Ectodermal cell (in vitro differentiated cells): ENCODE measurements around the gene KERA.

ENCODE experiments used
- H3K27ac ChIP-seq: 2 replicates; pipeline ENCODE4 v1.7.0; 2013; ENCODE audit warnings: mild to moderate bottlenecking, low read depth, low read length; ENCODE audit not compliant: insufficient read depth, poor library complexity, severe bottlenecking
- H3K27me3 ChIP-seq: 2 replicates; pipeline ENCODE4 v1.7.0; 2013; ENCODE audit warnings: mild to moderate bottlenecking, low read length; ENCODE audit not compliant: insufficient read depth, control insufficient read depth, poor library complexity, severe bottlenecking
- H3K36me3 ChIP-seq: one replicate; pipeline ENCODE4 v1.7.0; 2013; ENCODE audit warnings: low read length; ENCODE audit not compliant: control insufficient read depth, insufficient read depth
- H3K4me1 ChIP-seq: one replicate; pipeline ENCODE4 v1.7.0; 2013; ENCODE audit warnings: low read length; ENCODE audit not compliant: control insufficient read depth, insufficient read depth
- H3K4me3 ChIP-seq: 2 replicates; pipeline ENCODE4 v1.7.0; 2013; ENCODE audit warnings: low read depth, low read length, control low read depth; ENCODE audit not compliant: insufficient read depth
- H3K9me3 ChIP-seq: 2 replicates; pipeline ENCODE4 v1.7.0; 2013; ENCODE audit warnings: mild to moderate bottlenecking, low read length, moderate library complexity; ENCODE audit not compliant: control insufficient read depth
- WGBS, 2 experiments: methylation state at CpG; one replicate each; pipeline ENCODE4 v1.1.7; 2013; ENCODE audit warnings: missing lambda C conversion rate in 2 of 2; 5-methylcytosine and 5-hydroxymethylcytosine counted together

Gene KERA

DNA sequence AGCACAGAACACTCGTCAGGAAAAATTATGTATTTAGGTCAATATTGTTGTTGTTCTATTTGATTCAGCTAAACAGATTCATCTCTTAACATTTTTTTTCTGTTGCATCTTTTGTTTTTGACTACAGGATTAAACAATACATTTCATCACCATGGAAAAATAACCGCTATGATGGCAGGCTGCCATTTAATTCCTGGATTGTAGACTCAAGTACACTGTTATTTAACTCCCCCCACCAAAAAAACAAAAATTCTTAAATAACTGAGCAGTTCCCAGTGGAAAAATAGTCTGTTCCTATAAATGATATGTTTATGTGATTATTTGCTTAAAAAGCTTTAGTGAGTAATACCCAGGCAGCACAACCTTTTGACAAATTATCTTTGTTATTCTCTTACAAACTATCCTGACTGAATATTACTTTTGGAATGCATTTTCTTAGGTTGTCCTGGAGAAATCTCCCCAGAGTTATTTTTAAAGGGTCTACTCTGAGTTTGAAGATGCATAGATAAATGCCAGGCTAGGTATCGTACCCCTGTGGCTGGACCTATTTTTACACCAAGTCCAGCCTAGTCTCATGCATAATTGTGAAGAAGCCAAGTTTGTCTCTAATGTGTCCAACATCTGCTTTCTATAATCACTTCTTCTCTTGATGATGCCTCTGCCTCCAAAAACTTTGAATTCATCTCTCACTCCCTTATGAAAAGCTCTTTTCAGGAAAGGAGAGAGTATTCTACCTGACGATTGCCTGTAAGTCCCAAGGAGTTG lies 3.7 kb downstream of the KERA start:
- Histone ChIP-seq H3K4me3 (no peak overlapping the region), H3K4me1 (no peaks in the 10 kb centered on the region), H3K9me3 (no peaks in the 10 kb centered on the region), H3K27ac (no peak overlapping the region), H3K27me3 (no peaks in the 10 kb centered on the region), H3K36me3 (no peaks in the 10 kb centered on the region)
- 95 to 98% methylated on average over 3 to 4 of the region's 4 CpGs for WGBS, 2 experiments

DNA sequence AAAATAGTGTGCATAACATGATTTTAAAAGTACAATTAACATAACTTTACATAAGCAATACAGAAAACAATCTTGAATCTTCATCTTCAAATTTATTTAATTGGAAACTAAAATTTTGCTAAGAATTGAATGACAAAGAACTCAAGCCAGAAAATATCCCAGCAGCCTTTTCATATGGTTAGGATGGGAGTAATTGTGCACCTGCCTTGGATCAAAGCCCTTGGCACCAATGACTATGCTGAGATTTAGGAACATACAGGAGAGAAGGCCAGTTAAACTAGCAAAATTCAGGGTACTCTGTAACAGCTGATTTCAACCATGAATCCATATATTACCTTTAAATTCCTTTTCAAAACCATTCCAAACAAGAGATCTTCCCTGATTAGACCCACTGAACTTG lies 5.8 kb downstream of the KERA start:
- Histone ChIP-seq H3K4me3 (no peak overlapping the region), H3K36me3 (no peaks in the 10 kb centered on the region)

DNA sequence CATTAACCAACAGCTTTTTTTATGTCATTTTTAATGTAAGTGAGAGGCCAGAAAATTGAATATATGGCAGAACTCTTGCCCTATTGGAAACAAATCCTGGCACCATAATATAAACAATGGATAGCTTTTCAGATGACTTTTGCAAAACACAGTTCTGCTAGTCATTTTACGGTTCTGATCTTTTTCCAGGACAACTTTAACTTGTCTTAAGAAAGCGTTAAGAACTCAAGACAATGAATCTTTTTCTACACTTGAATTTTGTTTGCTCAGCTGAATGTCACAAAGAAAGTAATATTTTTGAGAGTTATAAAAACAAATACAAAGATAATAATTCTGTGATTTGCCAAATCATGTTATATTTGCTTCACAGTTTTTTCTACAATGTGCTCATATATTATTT lies 13.2 kb downstream of the KERA start:
- H3K27ac ChIP-seq = no peak overlapping the region
- no peak overlapping the region for H3K4me3 ChIP-seq
- no peaks in the 10 kb centered on the region for H3K9me3 ChIP-seq
- no peaks in the 10 kb centered on the region for H3K4me1 ChIP-seq
- WGBS, 2 experiments = 95 to 98% methylated on average over 2 of the region's 2 CpGs
- no peaks in the 10 kb centered on the region for H3K36me3 ChIP-seq
- no peaks in the 10 kb centered on the region for H3K27me3 ChIP-seq

More for the DNA sequence above, 5.8 kb downstream of the KERA start:
- H3K27me3 ChIP-seq = no peaks in the 10 kb centered on the region
- no peaks in the 10 kb centered on the region for H3K9me3 ChIP-seq
- H3K4me1 ChIP-seq = no peaks in the 10 kb centered on the region
- H3K27ac ChIP-seq = no peak overlapping the region

DNA sequence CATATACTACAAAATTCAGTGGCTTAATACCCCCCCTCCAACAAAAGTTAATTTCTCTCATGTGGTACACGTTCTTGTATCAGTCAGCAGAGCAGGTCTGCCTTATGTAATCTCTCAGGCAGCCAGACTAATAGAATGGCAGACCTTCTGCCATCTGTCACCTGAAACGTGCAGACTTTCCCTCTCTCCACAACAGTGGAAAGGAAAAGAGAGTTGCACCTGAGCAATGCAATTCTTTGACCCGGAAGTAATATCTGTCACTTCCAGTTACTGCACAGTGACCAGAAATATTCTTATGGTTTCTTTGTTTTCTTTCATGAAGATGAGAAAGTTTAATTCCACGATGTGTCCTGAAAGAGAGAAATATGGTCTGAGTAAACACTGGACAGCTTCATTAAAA lies 14.4 kb downstream of the KERA start:
- no peak overlapping the region for H3K4me3 ChIP-seq
- no peaks in the 10 kb centered on the region for H3K27me3 ChIP-seq
- 86 to 87% methylated on average over 4 of the region's 4 CpGs for WGBS, 2 experiments
- no peaks in the 10 kb centered on the region for H3K36me3 ChIP-seq
- H3K9me3 ChIP-seq = no peaks in the 10 kb centered on the region
- H3K27ac ChIP-seq = no peak overlapping the region
- no peaks in the 10 kb centered on the region for H3K4me1 ChIP-seq

DNA sequence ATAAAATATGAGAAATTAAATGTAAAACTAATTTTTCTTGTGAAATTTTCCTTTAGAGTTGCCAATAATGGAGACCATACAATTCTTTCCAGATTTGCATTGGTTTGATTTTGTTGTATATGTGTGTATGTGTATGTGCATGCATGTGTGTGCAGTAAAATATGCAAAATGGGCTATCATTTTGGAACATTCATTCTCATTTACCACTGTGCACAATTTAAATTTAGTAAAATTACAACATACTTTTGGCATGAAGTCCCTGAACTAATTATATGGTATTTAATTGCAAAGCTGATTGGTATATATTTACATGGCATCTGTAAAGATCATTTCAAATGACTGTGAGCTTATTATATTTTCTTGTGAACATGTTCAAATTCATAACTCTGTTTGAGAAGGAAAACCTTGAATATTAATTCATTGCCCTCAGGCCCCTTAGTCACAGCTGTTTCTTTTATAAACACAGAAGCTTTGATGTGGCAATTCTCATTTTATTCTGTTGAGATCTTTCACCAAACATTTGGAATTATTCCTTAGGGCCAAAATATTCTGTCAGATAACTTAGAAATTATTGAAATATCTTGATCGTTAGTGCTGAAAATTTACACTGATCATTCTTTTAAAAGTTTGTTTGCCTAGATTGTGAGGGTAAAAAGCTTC lies 17.6 kb downstream of the KERA start:
- Histone ChIP-seq H3K27me3 (no peaks in the 10 kb centered on the region), H3K9me3 (no peaks in the 10 kb centered on the region), H3K4me3 (no peak overlapping the region), H3K36me3 (no peaks in the 10 kb centered on the region), H3K4me1 (no peaks in the 10 kb centered on the region), H3K27ac (no peak overlapping the region)
- WGBS, 2 experiments = 100% methylated on average over 1 of the region's 1 CpG

DNA sequence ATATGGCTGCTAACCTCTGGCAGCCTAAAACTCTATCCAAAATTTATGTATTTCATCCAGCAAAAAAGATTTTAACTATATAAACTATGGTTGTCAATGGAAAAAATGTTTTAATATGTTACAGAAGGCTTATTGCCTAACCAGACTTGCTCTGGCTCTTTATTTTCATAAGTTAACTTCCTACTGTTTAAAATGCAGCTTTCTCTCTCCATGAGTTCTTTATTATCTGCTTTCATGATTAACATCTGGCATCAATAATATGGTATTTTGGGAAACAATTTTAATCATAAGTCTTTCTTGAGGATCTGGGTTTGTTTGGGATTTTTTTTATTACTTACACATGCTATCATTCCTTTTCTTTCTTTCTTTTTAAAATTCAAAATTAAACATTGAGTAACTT lies 20.5 kb downstream of the KERA start:
- Histone ChIP-seq H3K4me3 (no peak overlapping the region), H3K36me3 (no peaks in the 10 kb centered on the region), H3K27ac (no peak overlapping the region), H3K27me3 (no peaks in the 10 kb centered on the region), H3K4me1 (no peaks in the 10 kb centered on the region), H3K9me3 (no peaks in the 10 kb centered on the region)

DNA sequence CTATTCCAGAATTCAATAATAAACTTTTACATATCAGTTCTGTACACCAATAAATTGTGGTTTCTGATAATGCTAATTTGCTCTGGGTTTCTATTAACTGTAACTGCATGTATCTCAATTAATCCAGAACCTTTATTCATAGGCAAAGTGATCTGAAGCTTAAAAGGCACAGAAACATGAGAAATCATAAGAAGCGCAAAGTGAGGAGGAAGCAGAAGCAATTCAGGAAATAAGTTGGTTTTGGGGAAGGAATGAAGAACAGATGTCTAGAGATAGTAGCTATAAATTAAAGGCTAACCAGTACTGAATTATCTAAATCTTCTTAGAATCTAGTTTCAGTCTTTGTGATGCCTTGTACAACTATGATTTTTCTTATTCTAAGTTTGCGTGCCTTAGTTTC lies 24.6 kb downstream of the KERA start:
- no peaks in the 10 kb centered on the region for H3K36me3 ChIP-seq
- H3K9me3 ChIP-seq = no peaks in the 10 kb centered on the region
- no peak overlapping the region for H3K4me3 ChIP-seq
- WGBS, 2 experiments = 98 to 100% methylated on average over 2 of the region's 2 CpGs
- H3K27ac ChIP-seq = no peak overlapping the region
- H3K27me3 ChIP-seq = no peaks in the 10 kb centered on the region
- no peaks in the 10 kb centered on the region for H3K4me1 ChIP-seq

DNA sequence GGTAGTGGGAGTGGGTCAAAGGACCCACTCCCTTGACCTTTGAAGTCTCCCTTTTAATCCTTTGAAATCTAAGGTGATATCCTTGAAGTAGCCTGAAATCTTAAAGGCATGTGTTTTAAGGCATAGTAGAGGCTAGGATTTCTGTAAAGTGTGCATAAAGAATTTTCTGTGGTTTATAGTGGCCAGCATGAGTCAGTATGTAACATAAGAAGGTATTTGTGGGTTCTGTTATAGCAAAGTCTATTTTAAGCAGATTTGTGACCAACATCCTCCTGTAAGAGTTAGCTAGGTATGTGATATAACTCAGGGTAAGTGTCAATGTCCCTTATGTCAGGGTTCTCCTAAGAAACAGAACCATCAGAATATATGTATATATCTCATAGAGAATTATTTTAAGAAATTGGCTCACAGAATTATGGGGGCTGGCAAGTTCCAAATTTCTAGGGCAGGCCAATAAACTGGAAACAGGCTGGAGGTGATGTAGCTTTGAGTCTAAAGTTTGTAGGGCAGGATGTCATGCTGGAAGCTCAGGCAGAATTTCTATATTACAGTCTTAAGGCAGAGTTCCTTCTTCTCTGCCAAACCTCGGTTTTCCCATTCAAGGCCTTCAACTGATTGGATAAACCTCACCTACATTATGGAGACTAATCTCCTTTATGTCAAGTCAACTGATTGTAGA lies 34.4 kb downstream of the KERA start:
- Histone ChIP-seq H3K36me3 (no peaks in the 10 kb centered on the region), H3K27ac (no peak overlapping the region), H3K27me3 (no peaks in the 10 kb centered on the region), H3K4me3 (no peak overlapping the region), H3K4me1 (no peaks in the 10 kb centered on the region), H3K9me3 (no peaks in the 10 kb centered on the region)
- 67 to 71% methylated on average over 1 of the region's 1 CpG for WGBS, 2 experiments

DNA sequence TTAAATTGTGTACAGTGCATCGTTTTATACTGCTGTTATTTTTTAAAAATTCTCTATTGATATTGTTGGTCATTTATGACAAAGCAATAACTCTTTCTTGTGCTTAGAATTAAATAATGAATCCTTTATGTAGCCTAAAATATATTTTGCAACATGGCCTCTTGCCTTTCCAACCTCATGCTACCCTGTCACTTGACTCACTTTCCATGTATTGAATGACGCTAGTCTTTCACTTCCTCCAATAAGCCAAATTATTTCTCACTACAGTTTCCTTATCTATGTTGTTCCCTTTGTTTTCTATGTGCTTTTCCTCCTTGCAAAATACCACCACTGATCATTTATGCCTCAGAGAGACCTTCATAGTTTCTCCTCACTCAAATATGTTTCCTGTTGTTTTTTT lies 36.7 kb downstream of the KERA start:
- WGBS, 2 experiments = 88 to 98% methylated on average over 1 to 2 of the region's 2 CpGs
- Histone ChIP-seq H3K27me3 (no peaks in the 10 kb centered on the region), H3K4me3 (no peak overlapping the region), H3K36me3 (no peaks in the 10 kb centered on the region), H3K9me3 (no peaks in the 10 kb centered on the region), H3K27ac (no peak overlapping the region), H3K4me1 (no peaks in the 10 kb centered on the region)

DNA sequence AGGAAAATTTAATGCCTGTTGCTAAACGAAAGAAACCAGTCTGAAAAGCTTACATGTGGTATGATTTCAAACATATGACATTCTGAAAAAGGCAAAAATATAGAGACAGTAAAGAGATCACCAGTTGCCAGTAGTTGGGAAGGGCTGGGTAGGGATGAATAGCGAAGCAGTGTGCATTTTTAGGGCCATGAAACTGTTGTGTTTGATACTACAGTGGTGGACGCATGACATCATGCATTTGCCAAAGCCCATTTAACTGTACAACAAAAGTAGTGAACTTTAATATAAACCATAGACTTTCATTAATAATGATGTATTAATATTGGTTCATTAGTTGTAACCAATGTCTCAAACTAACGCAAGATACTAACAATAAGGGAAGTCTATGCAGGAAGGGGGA lies 38.4 kb downstream of the KERA start:
- Histone ChIP-seq H3K9me3 (no peaks in the 10 kb centered on the region), H3K36me3 (no peaks in the 10 kb centered on the region), H3K4me1 (no peaks in the 10 kb centered on the region), H3K27ac (no peak overlapping the region), H3K4me3 (no peak overlapping the region), H3K27me3 (no peaks in the 10 kb centered on the region)
- 96% methylated on average over 2 to 3 of the region's 4 CpGs for WGBS, 2 experiments
